Measurements from ENCODE around the gene TRAM2.

GRCh38 chr6:52491203-52492069, 85.4 kb downstream of the TRAM2 start:
- TF ChIP-seq CTCF (IDR thresholded peaks at IDR 0.05; ENCODE audit: low read depth, low read length, poor library complexity, severe bottlenecking), result no peak
- no peak for TF ChIP-seq EZH2phosphoT487 (IDR thresholded peaks at IDR 0.05; ENCODE audit: borderline replicate concordance, low read length)
